Cerebellar cortex (tissue), 1 donor: Measurements from ENCODE around the gene MAPT.
A peak's percentile ranks its signal among the peaks of the same experiment; 100 is the strongest.
"Not testable (repeated sequence)": the region's sequence is repeated elsewhere in the genome, so short reads cannot be mapped to it uniquely, and the experiment has no call there.

Experiments
- DNase-seq: peaks from one replicate; pipeline ENCODE4 v3.0.0-alpha.2; 2015; ENCODE audit warnings: low spot score

Gene MAPT

GRCh38 chr17:46009681-46010596 is 115.6 kb downstream of the MAPT start:
- no peak for DNase-seq

- no peak for DNase-seq
These were observed 116.3 kb downstream of the MAPT start for GRCh38 chr17:46010597-46011186.

GRCh38 chr17:46011711-46012505 is 117.6 kb downstream of the MAPT start:
- DNase-seq: no peak

- DNase-seq: no peak
These were observed 118.2 kb downstream of the MAPT start for GRCh38 chr17:46012506-46013079.

- no peak for DNase-seq
These were observed 118.8 kb downstream of the MAPT start for GRCh38 chr17:46013127-46013501.

GRCh38 chr17:46013502-46014165 is 119.3 kb downstream of the MAPT start:
- DNase-seq: no peak

- DNase-seq: not testable (repeated sequence)
These were observed 125.1 kb downstream of the MAPT start for GRCh38 chr17:46019408-46019925.

- no peak for DNase-seq
These were observed 125.8 kb downstream of the MAPT start for GRCh38 chr17:46020023-46020761.

GRCh38 chr17:46020998-46021397 is 126.6 kb downstream of the MAPT start:
- DNase-seq: no peak

GRCh38 chr17:46023366-46023765 is 129.0 kb downstream of the MAPT start:
- DNase-seq: not testable (repeated sequence)

- DNase-seq: no peak
These were observed 129.5 kb downstream of the MAPT start for GRCh38 chr17:46023783-46024388.

- DNase-seq: no peak
These were observed 130.2 kb downstream of the MAPT start for GRCh38 chr17:46024590-46024989.

GRCh38 chr17:46025060-46025459 is 130.7 kb downstream of the MAPT start:
- DNase-seq: no peak

- no peak for DNase-seq
These were observed 131.3 kb downstream of the MAPT start for GRCh38 chr17:46025510-46026165.

- peak; percentile 36 for DNase-seq
These were observed 132.1 kb downstream of the MAPT start for GRCh38 chr17:46026166-46027047.

- no peak for DNase-seq
These were observed 133.0 kb downstream of the MAPT start for GRCh38 chr17:46027048-46027975.

- DNase-seq: no peak
These were observed 133.6 kb downstream of the MAPT start for GRCh38 chr17:46027976-46028325.

GRCh38 chr17:46028374-46028773 is 134.0 kb downstream of the MAPT start:
- DNase-seq: no peak
